K562 treated with DMSO at 1 percent for 24 hours (cell line): Measurements from ENCODE around the gene ZNF180. TPM values are rescaled to one million over a fixed set of nuclear protein-coding genes. Genes with fewer than 3 reads are reported as not detected.

Experiments
- total RNA-seq: library from RNA; unstranded; fragments of 300-600 nt; gene quantifications from 2 replicates; pipeline ENCODE4 v1.2.3, GENCODE V29; 2022; ENCODE audit warnings: low read depth; ENCODE audit not compliant: insufficient read depth

Gene ZNF180
- 3.0 and 5.6 TPM in 2 replicates for total RNA-seq

GRCh38 chr19:44499962-44500949 lies at the start of gene ZNF180:
Gene ZNF180, minus strand, starts transcription at chr19:44500522. Its CDS starts 3,188 bp downstream, at chr19:44497334.

GRCh38 chr19:44529536-44529935 lies 29.2 kb upstream of the ZNF180 start, which contains the start of gene CEACAM20:
Gene CEACAM20, minus strand, starts transcription at chr19:44529675. Its CDS starts 166 bp downstream, at chr19:44529509.

GRCh38 chr19:44447916-44448674 lies 52.2 kb downstream of the ZNF180 start, which contains the start of gene ZNF229:
Gene ZNF229, minus strand, starts transcription at chr19:44448472. Its CDS starts 5,625 bp downstream, at chr19:44442847.

Other genes starting within 250 kb of the ZNF180 start
- gene ZNF233, start 240.6 kb downstream of the ZNF180 start, total RNA-seq: 0.71 and 1.4 TPM in 2 replicates
- 0.91 and 1.1 TPM in 2 replicates for gene ZNF235, start 195.5 kb downstream of the ZNF180 start, total RNA-seq
- 0.37 and 0.43 TPM in 2 replicates for gene ZNF112, start 143.8 kb downstream of the ZNF180 start, total RNA-seq
- 0.29 and 0.46 TPM in 2 replicates for gene ZNF285, start 98.9 kb downstream of the ZNF180 start, total RNA-seq
- 1.00 and 2.3 TPM in 2 replicates for gene ZNF229, start 52.0 kb downstream of the ZNF180 start, total RNA-seq
- not detected in 2 replicates for gene CEACAM20, start 29.2 kb upstream of the ZNF180 start, total RNA-seq
- gene IGSF23, start 113.0 kb upstream of the ZNF180 start, total RNA-seq: not detected in 2 replicates
- 15.8 and 17.1 TPM in 2 replicates for gene PVR, start 143.4 kb upstream of the ZNF180 start, total RNA-seq
- 2.1 TPM in 2 replicates for gene CEACAM19, start 171.0 kb upstream of the ZNF180 start, total RNA-seq
- not detected in 2 replicates for gene CEACAM16, start 198.6 kb upstream of the ZNF180 start, total RNA-seq
- 39.7 and 42.3 TPM in 2 replicates for gene BCL3, start 248.2 kb upstream of the ZNF180 start, total RNA-seq